ENCODE data around the gene CDHR3.

The CDHR3 gene

GRCh38 chr7:106069471-106070200 is 106.6 kb downstream of the CDHR3 start:
- no peak for DNase-seq

GRCh38 chr7:106070201-106070551 is 107.1 kb downstream of the CDHR3 start:
- DNase-seq: no peak

- no peak for DNase-seq
These were observed 107.6 kb downstream of the CDHR3 start for GRCh38 chr7:106070567-106071254.

DNA sequence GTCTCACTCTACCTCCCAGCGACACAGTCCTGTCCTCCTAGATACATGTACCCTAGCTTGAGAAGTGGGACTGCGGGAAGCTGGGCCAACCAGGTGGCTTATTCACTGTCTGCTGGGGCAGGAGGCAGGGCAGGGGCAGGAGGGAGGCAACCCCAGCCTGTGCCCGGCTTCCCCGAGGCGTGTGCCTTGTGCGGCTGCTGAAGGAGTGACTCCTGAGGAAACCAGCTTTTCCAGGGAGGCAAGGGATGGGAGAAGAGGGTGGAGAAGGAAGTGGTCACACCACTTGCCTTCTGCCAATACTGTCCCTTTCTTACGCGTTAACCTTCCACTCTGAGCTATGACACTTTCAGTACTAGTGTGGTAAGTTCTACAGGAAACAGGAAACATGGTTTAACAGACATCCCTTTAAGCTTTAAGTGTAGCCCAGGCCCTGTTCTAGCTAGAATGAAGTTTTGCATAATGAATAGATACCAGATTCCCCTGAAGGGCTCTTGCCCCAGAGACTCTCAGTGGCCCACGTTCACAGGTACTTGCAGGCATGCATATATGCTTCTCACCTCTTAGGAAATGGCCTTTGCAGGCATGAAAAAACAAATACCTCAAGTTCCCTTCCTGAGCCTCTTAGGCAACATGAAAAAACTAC is 108.4 kb downstream of the CDHR3 start:
- DNase-seq: no peak

- DNase-seq: no peak
These were observed 109.1 kb downstream of the CDHR3 start for GRCh38 chr7:106071999-106072714.

DNA sequence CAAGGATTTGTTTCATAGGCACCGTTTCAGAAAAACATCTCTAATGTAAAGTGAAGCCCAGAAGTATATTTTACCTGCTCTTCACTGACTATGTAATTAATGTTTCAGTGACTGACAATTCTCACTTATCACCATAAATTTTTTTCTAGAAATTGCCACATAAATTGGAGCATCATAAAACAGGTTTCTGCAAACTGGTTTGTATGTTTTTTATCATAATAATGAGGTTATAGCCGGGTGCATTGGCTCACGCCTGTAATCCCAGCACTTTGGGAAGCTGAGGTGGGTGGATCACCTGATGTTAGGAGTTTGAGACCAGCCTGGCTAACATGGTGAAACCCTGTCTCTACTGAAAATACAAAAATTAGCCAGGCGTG is 109.6 kb downstream of the CDHR3 start:
- no peak for DNase-seq

DNA sequence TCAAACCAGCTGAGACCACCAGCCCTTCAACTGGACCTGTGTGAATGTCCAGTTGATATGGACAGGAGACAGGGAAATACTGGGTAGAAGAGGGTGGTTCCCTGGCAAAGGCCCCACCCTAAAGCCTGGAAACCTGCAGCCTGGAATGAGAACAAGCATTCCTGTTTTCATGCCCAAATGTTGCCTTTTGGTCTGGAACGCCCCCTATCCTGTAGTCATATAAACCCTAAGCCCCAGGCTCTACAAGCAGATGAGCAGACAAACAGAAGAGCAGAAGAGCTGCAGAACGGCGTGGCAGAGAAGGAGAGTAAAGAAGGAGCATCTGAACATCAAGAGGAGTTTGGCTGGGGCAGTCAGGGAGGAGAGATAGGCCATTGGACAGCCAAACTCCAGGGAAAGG is 110.6 kb downstream of the CDHR3 start:
- DNase-seq: no peak

DNA sequence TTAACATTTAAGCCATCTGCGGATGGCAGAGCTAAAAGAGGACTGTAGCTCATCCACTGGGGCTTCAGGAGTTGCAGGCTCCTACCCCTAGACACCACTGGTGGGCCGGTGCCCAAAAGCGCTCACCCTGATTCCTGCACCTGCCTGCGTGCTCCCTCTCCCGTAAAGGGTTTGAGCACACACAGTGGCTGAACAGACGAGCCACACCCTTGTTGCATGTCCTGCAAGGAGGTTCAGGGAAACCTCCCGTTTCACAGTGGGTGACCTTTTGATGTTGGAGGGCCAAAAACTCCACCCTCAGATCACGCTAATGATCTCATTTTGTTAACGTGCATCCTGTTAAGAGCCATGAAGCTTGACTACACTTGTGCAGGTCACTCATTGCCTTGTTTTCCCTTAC is 111.2 kb downstream of the CDHR3 start:
- no peak for DNase-seq

DNA sequence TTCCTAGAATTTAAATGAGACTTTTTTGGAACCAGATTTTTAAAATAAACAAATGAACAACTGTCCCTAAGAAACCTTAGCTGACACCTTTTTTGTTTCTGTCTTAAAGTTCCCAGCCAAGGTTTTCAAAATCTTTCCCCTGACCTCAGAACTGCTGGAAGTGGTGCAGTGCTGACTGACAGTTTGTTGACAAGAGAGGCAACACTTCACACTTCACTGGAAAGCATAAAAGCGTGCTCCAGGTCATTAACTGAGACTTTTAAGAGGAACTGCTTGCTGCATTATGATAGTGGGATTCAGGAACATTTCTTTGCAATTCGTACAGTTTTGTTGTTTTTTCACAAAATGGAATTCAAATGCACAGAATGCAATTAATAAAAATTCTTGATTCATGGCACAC is 112.9 kb downstream of the CDHR3 start:
- DNase-seq: no peak

GRCh38 chr7:106076537-106076936 is 113.5 kb downstream of the CDHR3 start:
- no peak for DNase-seq

GRCh38 chr7:106080300-106080987 is 117.4 kb downstream of the CDHR3 start:
- DNase-seq: no peak

- no peak for DNase-seq
These were observed 119.2 kb downstream of the CDHR3 start for GRCh38 chr7:106082087-106082854.

All from fibroblast of skin of scalp (primary cell).